Endodermal cell (in vitro differentiated cells): Measurements from ENCODE around the gene ZNF771. TPM values are rescaled to one million over a fixed set of nuclear protein-coding genes. Genes with fewer than 3 reads are reported as not detected.
A peak's percentile ranks its signal among the peaks of the same experiment; 100 is the strongest.

Experiments used
- DNase-seq: peaks from one replicate; pipeline ENCODE4 v3.0.0-alpha.2; 2017
- H3K27ac ChIP-seq: 2 replicates; pipeline ENCODE4 v1.5.1; 2013; ENCODE audit warnings: mild to moderate bottlenecking, low read depth, low read length, moderate library complexity
- H3K27me3 ChIP-seq: 2 replicates; pipeline ENCODE4 v1.6.1; 2013; ENCODE audit warnings: mild to moderate bottlenecking, low read length, moderate library complexity; ENCODE audit not compliant: insufficient read depth, control insufficient read depth, poor library complexity, severe bottlenecking
- H3K36me3 ChIP-seq: 2 replicates; pipeline ENCODE4 v1.7.0; 2013; ENCODE audit warnings: mild to moderate bottlenecking, low read length, moderate library complexity; ENCODE audit not compliant: control insufficient read depth, insufficient read depth
- H3K4me1 ChIP-seq: one replicate; pipeline ENCODE4 v1.7.0; 2013; ENCODE audit warnings: low read length; ENCODE audit not compliant: control insufficient read depth, insufficient read depth
- H3K4me3 ChIP-seq: 2 replicates; pipeline ENCODE4 v1.5.1; 2013; ENCODE audit warnings: mild to moderate bottlenecking, low read length, moderate library complexity
- H3K9ac ChIP-seq: 2 replicates; pipeline ENCODE4 v1.6.1; 2013; ENCODE audit warnings: mild to moderate bottlenecking, low read length, moderate library complexity; ENCODE audit not compliant: poor library complexity, severe bottlenecking; ENCODE audit errors: extremely low read depth
- H3K9me3 ChIP-seq: 2 replicates; pipeline ENCODE4 v1.6.1; 2013; ENCODE audit warnings: mild to moderate bottlenecking, low read length, moderate library complexity; ENCODE audit not compliant: control insufficient read depth
- H3K27ac Mint-ChIP-seq: 2 replicates; pipeline ENCODE4 v1.8.0; 2020; ENCODE audit warnings: mixed read lengths
- H3K27me3 Mint-ChIP-seq: 2 replicates; pipeline ENCODE4 v1.8.0; 2021; ENCODE audit warnings: mild to moderate bottlenecking, mixed read lengths; ENCODE audit not compliant: insufficient read depth
- H3K36me3 Mint-ChIP-seq: 2 replicates; pipeline ENCODE4 v1.8.0; 2020; ENCODE audit warnings: low read depth, mixed read lengths
- H3K4me1 Mint-ChIP-seq: 2 replicates; pipeline ENCODE4 v1.8.0; 2020; ENCODE audit warnings: mixed read lengths
- H3K4me3 Mint-ChIP-seq: 2 replicates; pipeline ENCODE4 v1.8.0; 2020; ENCODE audit warnings: mild to moderate bottlenecking, moderate library complexity, mixed read lengths
- H3K9me3 Mint-ChIP-seq: 2 replicates; pipeline ENCODE4 v1.8.0; 2020; ENCODE audit warnings: mild to moderate bottlenecking, mixed read lengths
- CTCF ChIP-seq: fragments of 200-600 bp; sonication (generic); conservative IDR thresholded peaks from 2 replicates; pipeline ENCODE4 v1.5.0; 2021; ENCODE audit warnings: antibody characterized with exemption, mild to moderate bottlenecking
- WGBS, 2 experiments: methylation state at CpG; one replicate each; pipeline versions ENCODE4 v1.1.5 to v1.1.7; 2013; ENCODE audit warnings: missing lambda C conversion rate in 2 of 2, mixed read lengths in 1 of 2; ENCODE audit not compliant: insufficient coverage in 1 of 2, insufficient read length in 1 of 2; 5-methylcytosine and 5-hydroxymethylcytosine counted together
- total RNA-seq, 2 donors: library from RNA; stranded (reverse); fragmentation: NEBNext Ultra II Directional in 1 of 2; extraction: Animal tissue kit (Norgen Biotek cat#: 25700) in 1 of 2; gene quantifications; 2 replicates in 1 of 2; 3 replicates in 1 of 2; pipeline ENCODE4 v1.2.1, GENCODE V29; 2021

ZNF771 gene
- total RNA-seq, 2 donors from 2014 or later = 14.7 to 16.6 TPM

DNA sequence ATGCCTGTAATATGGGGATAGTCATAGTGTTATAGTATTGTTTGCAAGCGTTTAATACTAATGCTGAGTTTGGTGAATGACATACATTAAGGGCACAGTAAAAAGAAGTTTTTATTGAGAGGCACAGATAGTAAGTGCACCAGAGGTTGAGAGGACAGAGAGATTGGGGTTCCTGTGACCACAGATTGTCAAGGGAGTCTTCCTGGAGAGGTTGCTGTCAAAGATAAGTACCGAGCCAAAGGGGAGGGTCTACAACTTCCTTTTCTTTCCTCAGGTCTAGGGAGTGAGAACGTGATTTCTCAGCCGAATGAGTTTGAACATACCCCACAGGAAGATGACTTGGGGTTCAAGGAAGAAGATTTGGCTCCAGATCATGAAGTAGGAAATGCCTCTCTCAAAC is 10.3 kb upstream of the ZNF771 start:
- Histone ChIP-seq H3K36me3 (peaks cover 25% of the 10 kb centered on the region), H3K4me3 (peak overlapping the region; percentile 89), H3K27me3 (no peaks in the 10 kb centered on the region), H3K9me3 (no peaks in the 10 kb centered on the region), H3K9ac (no peak overlapping the region), H3K4me1 (no peaks in the 10 kb centered on the region), H3K27ac (peak overlapping the region; percentile 29)
- Mint-ChIP-seq H3K27ac (peak overlapping the region; percentile 37), H3K27me3 (no peaks in the 10 kb centered on the region), H3K4me3 (peak overlapping the region; percentile 93), H3K4me1 (peaks cover 35% of the 10 kb centered on the region), H3K9me3 (no peaks in the 10 kb centered on the region), H3K36me3 (peaks cover 16% of the 10 kb centered on the region)
- DNase-seq = no peak
- WGBS, 2 experiments = 94 to 95% methylated on average over 4 of the region's 4 CpGs
- TF ChIP-seq CTCF = no peak

GRCh38 chr16:30397776-30398660 is 9.4 kb upstream of the ZNF771 start:
- Histone ChIP-seq H3K27ac (peak overlapping the region; percentile 49), H3K27me3 (no peaks in the 10 kb centered on the region), H3K36me3 (peaks cover 25% of the 10 kb centered on the region), H3K4me3 (peak overlapping the region; percentile 89), H3K4me1 (no peaks in the 10 kb centered on the region), H3K9ac (no peak overlapping the region), H3K9me3 (no peaks in the 10 kb centered on the region)
- Mint-ChIP-seq H3K27me3 (peaks cover 5% of the 10 kb centered on the region), H3K4me3 (no peak overlapping the region), H3K36me3 (peaks cover 16% of the 10 kb centered on the region), H3K4me1 (peaks cover 35% of the 10 kb centered on the region), H3K9me3 (no peaks in the 10 kb centered on the region), H3K27ac (no peak overlapping the region)
- no peak for TF ChIP-seq CTCF
- DNase-seq = no peak
- 93 to 94% methylated on average over 25 to 42 of the region's 42 CpGs for WGBS, 2 experiments

GRCh38 chr16:30398661-30399434 is 8.6 kb upstream of the ZNF771 start:
- no peaks in the 10 kb centered on the region for H3K9me3 Mint-ChIP-seq
- no peaks in the 10 kb centered on the region for H3K9me3 ChIP-seq
- H3K4me1 Mint-ChIP-seq = peaks cover 35% of the 10 kb centered on the region
- H3K27me3 ChIP-seq = no peaks in the 10 kb centered on the region
- 87 to 88% methylated on average over 22 to 23 of the region's 23 CpGs for WGBS, 2 experiments
- H3K4me1 ChIP-seq = no peaks in the 10 kb centered on the region
- no peak for TF ChIP-seq CTCF
- peaks cover 16% of the 10 kb centered on the region for H3K36me3 Mint-ChIP-seq
- H3K27me3 Mint-ChIP-seq = peaks cover 7% of the 10 kb centered on the region
- DNase-seq = peak; percentile 69
- peak overlapping the region; percentile 65 for H3K4me3 Mint-ChIP-seq
- H3K27ac ChIP-seq = peak overlapping the region; percentile 99
- H3K36me3 ChIP-seq = peaks cover 25% of the 10 kb centered on the region
- no peak overlapping the region for H3K9ac ChIP-seq
- H3K4me3 ChIP-seq = peak overlapping the region; percentile 73
- H3K27ac Mint-ChIP-seq = peak overlapping the region; percentile 97
